Mesenchymal stem cell (in vitro differentiated cells and primary cell): Measurements from ENCODE around the gene CDC7.
A peak's percentile ranks its signal among the peaks of the same experiment; 100 is the strongest.

Source experiments
- DNase-seq: peaks from one replicate; pipeline ENCODE4 v3.0.0-alpha.2; 2013
- H2AFZ ChIP-seq: one replicate; pipeline ENCODE4 v1.6.1; 2013; ENCODE audit warnings: low read depth, mild to moderate bottlenecking, control low read depth, inconsistent platforms, low read length, moderate library complexity
- H2AK5ac ChIP-seq: 2 replicates; pipeline ENCODE4 v1.6.1; 2013; ENCODE audit warnings: low read length, moderate library complexity, mild to moderate bottlenecking, inconsistent platforms; ENCODE audit not compliant: severe bottlenecking
- H2BK120ac ChIP-seq: one replicate; pipeline ENCODE4 v1.6.1; 2013; ENCODE audit warnings: low read depth, mild to moderate bottlenecking, inconsistent platforms, low read length, moderate library complexity
- H2BK12ac ChIP-seq, 2 experiments: one replicate each; pipeline ENCODE4 v1.6.1; 2013; ENCODE audit warnings: inconsistent platforms in 2 of 2, low read length in 2 of 2, mild to moderate bottlenecking in 2 of 2, moderate library complexity in 2 of 2, control low read depth in 1 of 2
- H2BK15ac ChIP-seq: one replicate; pipeline ENCODE4 v1.6.1; 2013; ENCODE audit warnings: mild to moderate bottlenecking, low read depth, inconsistent platforms; ENCODE audit not compliant: poor library complexity, severe bottlenecking
- H2BK5ac ChIP-seq: 2 replicates; pipeline ENCODE4 v1.6.1; 2013; ENCODE audit warnings: low read depth, mild to moderate bottlenecking, low read length, control low read depth, inconsistent platforms; ENCODE audit not compliant: poor library complexity, severe bottlenecking
- H3K14ac ChIP-seq, 2 experiments: one replicate each; pipeline ENCODE4 v1.6.1; 2013; ENCODE audit warnings: inconsistent platforms in 2 of 2, low read length in 2 of 2, control low read depth in 1 of 2, mild to moderate bottlenecking in 1 of 2, moderate library complexity in 1 of 2
- H3K18ac ChIP-seq, 2 experiments: one replicate each; pipeline ENCODE4 v1.6.1; 2013; ENCODE audit warnings: inconsistent platforms in 2 of 2, low read length in 2 of 2, control low read depth in 1 of 2, low read depth in 1 of 2, mild to moderate bottlenecking in 1 of 2
- H3K23ac ChIP-seq, 2 experiments: one replicate each; pipeline ENCODE4 v1.6.1; 2013; ENCODE audit warnings: inconsistent platforms in 2 of 2, low read length in 2 of 2, mild to moderate bottlenecking in 2 of 2, moderate library complexity in 2 of 2, control low read depth in 1 of 2
- H3K27ac ChIP-seq: 2 replicates; pipeline ENCODE4 v1.5.1; 2013; ENCODE audit warnings: mild to moderate bottlenecking, moderate library complexity, low read length, control low read depth, inconsistent platforms; ENCODE audit not compliant: poor library complexity, severe bottlenecking
- H3K27me3 ChIP-seq, 2 experiments: 2 replicates each; pipeline versions ENCODE4 v1.6.1 to v1.7.0; 2013; ENCODE audit warnings: low read length in 2 of 2, mild to moderate bottlenecking in 2 of 2, moderate library complexity in 2 of 2, control low read depth in 1 of 2, inconsistent platforms in 1 of 2; ENCODE audit not compliant: control insufficient read depth in 1 of 2, insufficient read depth in 1 of 2
- H3K36me3 ChIP-seq, 2 experiments: 2 replicates each; pipeline versions ENCODE4 v1.6.1 to v1.7.0; 2013; ENCODE audit warnings: low read length in 2 of 2, control low read depth in 1 of 2, inconsistent platforms in 1 of 2, low read depth in 1 of 2, mild to moderate bottlenecking in 1 of 2; ENCODE audit not compliant: insufficient read depth in 2 of 2, control insufficient read depth in 1 of 2
- H3K4ac ChIP-seq, 2 experiments: one replicate each; pipeline ENCODE4 v1.6.1; 2013; ENCODE audit warnings: inconsistent platforms in 2 of 2, low read length in 2 of 2, mild to moderate bottlenecking in 2 of 2, moderate library complexity in 2 of 2, control low read depth in 1 of 2, low read depth in 1 of 2
- H3K4me1 ChIP-seq: 2 replicates; pipeline ENCODE4 v1.6.1; 2013; ENCODE audit warnings: low read depth, low read length, control low read depth; ENCODE audit not compliant: control insufficient read depth, insufficient read depth
- H3K4me2 ChIP-seq: 2 replicates; pipeline ENCODE4 v1.6.1; 2013; ENCODE audit warnings: low read length, mild to moderate bottlenecking, inconsistent platforms; ENCODE audit not compliant: poor library complexity, severe bottlenecking
- H3K4me3 ChIP-seq, 2 experiments: 2 replicates each; pipeline versions ENCODE4 v1.5.1 to v1.7.0; 2013; ENCODE audit warnings: low read length in 2 of 2, mild to moderate bottlenecking in 2 of 2, control low read depth in 1 of 2, low read depth in 1 of 2; ENCODE audit not compliant: insufficient read depth in 1 of 2
- H3K79me1 ChIP-seq: replicated peaks from 2 replicates; pipeline ENCODE4 v1.6.1; 2013; ENCODE audit warnings: mild to moderate bottlenecking, control low read depth, low read length, inconsistent platforms; ENCODE audit not compliant: poor library complexity, severe bottlenecking
- H3K9ac ChIP-seq: 2 replicates; pipeline ENCODE4 v1.7.0; 2013; ENCODE audit warnings: mild to moderate bottlenecking, low read length, moderate library complexity
- H3K9me3 ChIP-seq: 2 replicates; pipeline ENCODE4 v1.7.0; 2013; ENCODE audit warnings: mild to moderate bottlenecking, low read length; ENCODE audit not compliant: control insufficient read depth
- H4K8ac ChIP-seq: one replicate; pipeline ENCODE4 v1.6.1; 2013; ENCODE audit warnings: inconsistent platforms, mild to moderate bottlenecking, low read length, moderate library complexity
- H4K91ac ChIP-seq: one replicate; pipeline ENCODE4 v1.6.1; 2013; ENCODE audit warnings: mild to moderate bottlenecking, low read length, inconsistent platforms
- WGBS: methylation state at CpG from one replicate; pipeline ENCODE4 v1.1.7; 2013; ENCODE audit warnings: mixed read lengths; 5-methylcytosine and 5-hydroxymethylcytosine counted together

CDC7 gene

DNA sequence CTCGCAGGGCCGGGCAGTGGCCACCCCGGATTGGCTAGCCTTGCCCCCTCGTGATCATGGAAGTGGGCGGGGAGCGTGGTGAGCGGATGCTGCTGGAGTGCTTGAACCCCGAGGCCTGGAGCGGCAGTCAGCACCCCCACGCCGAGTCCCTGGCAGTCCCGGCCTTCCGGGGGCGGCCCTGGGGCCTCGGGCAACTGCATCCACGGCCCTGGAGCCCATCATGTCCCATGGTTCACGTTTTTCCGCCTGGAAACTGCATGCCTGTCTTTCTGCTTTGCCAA is 45.6 kb downstream of the CDC7 start:
- Histone ChIP-seq H3K27ac (no peak overlapping the region), H2BK12ac (peak overlapping the region in 1 of 2 experiments; percentile 22), H3K23ac (no peak overlapping the region), H3K4ac (no peak overlapping the region), H3K4me3 (no peak overlapping the region), H3K18ac (peak overlapping the region in 1 of 2 experiments; percentile 48), H4K8ac (no peak overlapping the region), H2AK5ac (no peak overlapping the region), H3K36me3 (peaks cover 0 to 5% of the 10 kb centered on the region in 2 experiments), H3K9ac (no peak overlapping the region), H2BK120ac (no peak overlapping the region), H3K9me3 (no peaks in the 10 kb centered on the region), H3K14ac (no peak overlapping the region), H4K91ac (no peak overlapping the region), H3K79me1 (no peaks in the 10 kb centered on the region), H3K27me3 (no peaks in the 10 kb centered on the region), H2BK5ac (no peak overlapping the region), H3K4me2 (no peak overlapping the region), H2AFZ (no peak overlapping the region), H2BK15ac (no peak overlapping the region), H3K4me1 (no peaks in the 10 kb centered on the region)
- WGBS, result 96% methylated on average over 18 of the region's 18 CpGs
- DNase-seq, result no peak

DNA sequence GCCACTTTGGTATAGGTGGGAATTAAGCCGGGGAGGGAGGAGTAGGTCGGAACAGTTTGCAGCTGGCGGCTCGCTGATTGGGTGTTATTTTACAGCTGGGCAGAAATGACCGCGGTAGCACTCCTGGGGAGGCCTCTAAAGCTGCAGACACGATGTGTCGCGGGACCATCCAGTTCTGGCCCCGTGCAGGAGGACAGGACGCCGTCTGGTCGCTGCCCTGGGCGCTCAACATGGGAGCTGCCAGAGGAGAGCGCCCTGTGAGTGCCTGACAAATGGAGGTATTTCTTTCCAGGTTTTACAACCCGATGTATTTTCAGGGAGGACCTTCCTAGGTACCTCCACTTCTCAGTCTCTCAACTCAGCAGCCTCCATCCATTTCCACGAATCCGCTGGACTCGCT is 46.2 kb downstream of the CDC7 start:
- H3K9me3 ChIP-seq, result no peaks in the 10 kb centered on the region
- no peak overlapping the region for H2BK5ac ChIP-seq
- no peaks in the 10 kb centered on the region for H3K27me3 ChIP-seq
- H3K36me3 ChIP-seq, result peaks cover 0 to 5% of the 10 kb centered on the region in 2 experiments
- H3K4me3 ChIP-seq, result no peak overlapping the region
- no peak overlapping the region for H4K91ac ChIP-seq
- no peak overlapping the region for H2AK5ac ChIP-seq
- H3K14ac ChIP-seq, result no peak overlapping the region
- no peak overlapping the region for H3K4ac ChIP-seq
- no peak overlapping the region for H4K8ac ChIP-seq
- 76% methylated on average over 19 of the region's 19 CpGs for WGBS
- no peak overlapping the region for H3K9ac ChIP-seq
- no peaks in the 10 kb centered on the region for H3K79me1 ChIP-seq
- no peak overlapping the region for H2BK120ac ChIP-seq
- no peak for DNase-seq
- peak overlapping the region; percentile 74 for H2BK15ac ChIP-seq
- no peak overlapping the region for H3K27ac ChIP-seq
- no peak overlapping the region for H2BK12ac ChIP-seq
- no peak overlapping the region for H3K4me2 ChIP-seq
- H3K18ac ChIP-seq, result no peak overlapping the region
- no peaks in the 10 kb centered on the region for H3K4me1 ChIP-seq
- no peak overlapping the region for H2AFZ ChIP-seq
- H3K23ac ChIP-seq, result no peak overlapping the region

DNA sequence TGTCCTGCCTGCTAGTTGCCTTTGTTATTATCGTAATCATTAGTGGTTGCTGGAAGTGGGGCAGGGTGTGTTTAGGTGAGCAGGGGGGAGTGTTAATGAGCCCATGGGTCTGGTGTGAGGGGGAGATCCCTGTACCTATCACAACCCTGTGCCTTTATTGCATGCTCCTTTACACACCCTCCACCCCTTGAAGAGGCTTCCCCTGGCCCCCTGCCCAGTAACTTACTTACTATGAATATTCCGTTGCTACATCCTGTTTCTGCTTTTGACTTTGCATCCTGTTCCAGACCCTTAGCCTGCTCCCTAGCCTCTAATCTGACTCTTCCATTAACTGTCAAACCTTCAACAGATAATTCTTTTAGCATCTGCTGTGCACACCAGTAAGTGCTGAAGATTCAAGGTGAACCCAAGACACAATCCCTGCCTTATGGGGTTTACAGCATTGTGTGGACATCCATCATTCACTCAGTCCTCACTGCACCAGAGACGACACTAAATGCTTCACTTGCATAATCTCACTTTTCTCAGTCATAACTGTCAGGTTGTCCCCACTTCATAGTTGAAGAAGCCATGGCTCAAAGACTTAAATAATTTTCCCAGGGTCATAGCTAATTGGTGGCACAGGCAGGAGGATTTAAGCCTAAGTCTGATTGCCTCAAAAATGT is 47.9 kb downstream of the CDC7 start:
- Histone ChIP-seq H3K4me3 (no peak overlapping the region), H3K36me3 (peaks cover 0 to 5% of the 10 kb centered on the region in 2 experiments), H3K27ac (no peak overlapping the region), H2AFZ (no peak overlapping the region), H2BK15ac (no peak overlapping the region), H3K4me2 (no peak overlapping the region), H4K8ac (no peak overlapping the region), H3K18ac (no peak overlapping the region), H3K27me3 (no peaks in the 10 kb centered on the region), H2BK12ac (no peak overlapping the region), H3K23ac (no peak overlapping the region), H4K91ac (no peak overlapping the region), H2AK5ac (no peak overlapping the region), H3K14ac (no peak overlapping the region), H3K9me3 (no peaks in the 10 kb centered on the region), H3K4ac (no peak overlapping the region), H2BK5ac (no peak overlapping the region), H2BK120ac (no peak overlapping the region), H3K4me1 (no peaks in the 10 kb centered on the region), H3K9ac (no peak overlapping the region), H3K79me1 (no peaks in the 10 kb centered on the region)
- 63% methylated on average over 2 of the region's 3 CpGs for WGBS
- no peak for DNase-seq

DNA sequence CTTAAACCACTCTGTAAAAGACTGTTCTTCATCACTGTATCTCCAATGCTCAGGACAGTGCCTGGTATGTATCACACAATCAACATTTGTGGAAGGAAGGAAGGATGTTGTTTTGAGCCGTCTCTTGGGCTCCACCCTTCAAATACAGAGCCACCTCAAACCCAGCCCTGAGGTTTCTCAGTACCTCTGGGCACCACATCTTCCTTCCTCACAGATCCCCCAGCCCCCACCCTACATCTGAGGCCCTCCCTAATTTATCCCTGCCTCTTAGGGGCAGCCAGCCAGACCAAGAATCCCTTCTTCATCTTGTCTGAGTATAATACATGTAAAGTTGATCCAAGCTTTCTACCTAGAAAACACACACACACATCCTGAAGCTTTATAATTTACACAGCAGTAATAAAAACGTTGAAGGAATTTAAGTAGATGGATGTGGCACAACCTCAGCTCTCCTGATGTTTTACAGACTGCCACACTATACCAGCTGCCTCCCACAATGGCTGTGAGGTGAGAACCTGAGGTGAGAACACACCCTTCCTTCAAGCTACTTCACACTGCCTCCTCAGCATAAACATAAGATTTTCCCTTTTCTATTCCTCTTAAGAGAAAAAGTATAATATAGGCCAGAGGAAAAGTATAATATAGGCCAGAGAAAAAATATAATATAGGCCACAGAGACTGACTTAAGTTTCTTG is 48.5 kb downstream of the CDC7 start:
- H4K8ac ChIP-seq, result no peak overlapping the region
- H2BK120ac ChIP-seq, result no peak overlapping the region
- H3K4me2 ChIP-seq, result no peak overlapping the region
- H3K4me3 ChIP-seq, result no peak overlapping the region
- no peak overlapping the region for H3K4ac ChIP-seq
- no peak overlapping the region for H3K27ac ChIP-seq
- H3K9me3 ChIP-seq, result no peaks in the 10 kb centered on the region
- no peaks in the 10 kb centered on the region for H3K27me3 ChIP-seq
- H3K23ac ChIP-seq, result no peak overlapping the region
- H2BK15ac ChIP-seq, result peak overlapping the region; percentile 55
- 11% methylated on average over 1 of the region's 2 CpGs for WGBS
- DNase-seq, result no peak
- H2AFZ ChIP-seq, result no peak overlapping the region
- H2BK5ac ChIP-seq, result no peak overlapping the region
- H3K9ac ChIP-seq, result no peak overlapping the region
- H2BK12ac ChIP-seq, result peak overlapping the region in 1 of 2 experiments; percentile 55
- H3K79me1 ChIP-seq, result no peaks in the 10 kb centered on the region
- no peak overlapping the region for H2AK5ac ChIP-seq
- H3K14ac ChIP-seq, result no peak overlapping the region
- no peaks in the 10 kb centered on the region for H3K4me1 ChIP-seq
- peak overlapping the region in 1 of 2 experiments; percentile 23 for H3K18ac ChIP-seq
- peaks cover 0 to 8% of the 10 kb centered on the region in 2 experiments for H3K36me3 ChIP-seq
- H4K91ac ChIP-seq, result no peak overlapping the region
